A549 (cell line): Measurements from ENCODE around the gene HACE1.
"Not testable (repeated sequence)": the region's sequence is repeated elsewhere in the genome, so short reads cannot be mapped to it uniquely, and the experiment has no call there.

Experiments used
- CBX2 ChIP-seq: fragments of 200-600 bp; sonication (generic); IDR thresholded peaks from 2 replicates; pipeline ENCODE4 v1.6.1; 2016; ENCODE audit warnings: low read depth, mild to moderate bottlenecking, borderline replicate concordance
- E2F6 ChIP-seq: IDR thresholded peaks from 2 replicates; pipeline ENCODE4 v1.6.1; 2012; ENCODE audit warnings: low read depth, borderline replicate concordance
- POLR2AphosphoS2 ChIP-seq: conservative IDR thresholded peaks from 2 replicates; pipeline ENCODE4 v1.6.1; 2012; ENCODE audit warnings: low read length, improper control_type of control experiment, inconsistent platforms
- SMC3 ChIP-seq: fragments of >200 bp; sonication (Bioruptor Twin); formaldehyde crosslinking; IDR thresholded peaks from 3 replicates; pipeline ENCODE4 v1.6.1; 2018; ENCODE audit warnings: inconsistent platforms

GRCh38 chr6:104898893-104899292 is 39.2 kb upstream of the HACE1 start:
- not testable (repeated sequence) for TF ChIP-seq SMC3, POLR2AphosphoS2, CBX2, E2F6
